GM12878 (cell line): ENCODE data around the gene ACACB. TPM values are rescaled to one million over a fixed set of nuclear protein-coding genes. Genes with fewer than 3 reads are reported as not detected.

Experiments
- ATAC-seq: fragments of 200-7000 bp; cut with Tn5 transposase; 3 replicates; pipeline ENCODE4 v1.9.1; 2020; ENCODE audit warnings: mild to moderate bottlenecking, moderate library complexity
- BruUV-seq: library from RNA; stranded (reverse); fragments of 400-500 nt; replicated peaks from 2 replicates; lab custom pipeline; 2021; lab: Mats Ljungman, UMichigan
- CTCF ChIA-PET: fragments of 300-600 bp; sonication (Branson Sonifier 250); formaldehyde crosslinking; extraction: SDS; loops from one replicate; lab custom pipeline; 2021; ENCODE audit warnings: inconsistent platforms; lab: Yijun Ruan, JAX
- POLR2A ChIA-PET: fragments of 350-600 bp; formaldehyde crosslinking; extraction: SDS; loops from one replicate; lab custom pipeline; 2021; ENCODE audit warnings: inconsistent platforms; lab: Charles Lee
- RAD21 ChIA-PET: fragments of 300-600 bp; sonication (Branson Sonifier 250); formaldehyde crosslinking; loops from one replicate; lab custom pipeline; 2023; ENCODE audit warnings: antibody characterized with exemption; ENCODE audit not compliant: unreplicated experiment; lab: Charles Lee
- SMC1A ChIA-PET: fragments of 300-600 bp; sonication (Branson Sonifier 250); formaldehyde crosslinking; loops from one replicate; lab custom pipeline; 2023; ENCODE audit not compliant: unreplicated experiment, uncharacterized antibody; lab: Charles Lee
- DNase-seq: peaks from one replicate; pipeline ENCODE4 v3.0.0-alpha.2; 2011; ENCODE audit warnings: low read depth, low spot score
- FAIRE-seq: peaks from 3 replicates; lab custom pipeline; 2011; peaks lifted over from hg19 to GRCh38; lab: Jason Lieb, UNC
- H2AFZ ChIP-seq: 2 replicates; pipeline ENCODE4 v1.6.0; 2011; ENCODE audit warnings: low read depth, low read length, control low read depth; ENCODE audit not compliant: control insufficient read depth
- H3K27ac ChIP-seq: 2 replicates; pipeline ENCODE4 v1.5.1; 2011; ENCODE audit warnings: control low read depth; ENCODE audit not compliant: control insufficient read depth, insufficient read depth
- H3K27me3 ChIP-seq, 2 experiments: replicated peaks in 1 of 2; 2 replicates each; pipeline versions ENCODE4 v1.6.0 to v1.6.1; 2011; ENCODE audit warnings: low read length in 1 of 2; ENCODE audit not compliant: control insufficient read depth in 2 of 2, insufficient read depth in 2 of 2
- H3K36me3 ChIP-seq, 2 experiments: 2 replicates each; pipeline ENCODE4 v1.5.1; 2011; ENCODE audit warnings: low read length in 1 of 2; ENCODE audit not compliant: control insufficient read depth in 2 of 2, insufficient read depth in 2 of 2
- H3K4me1 ChIP-seq: 2 replicates; pipeline ENCODE4 v1.6.1; 2011; ENCODE audit warnings: mild to moderate bottlenecking, low read length, moderate library complexity, mixed read lengths; ENCODE audit not compliant: control insufficient read depth, insufficient read depth
- H3K4me2 ChIP-seq: 2 replicates; pipeline ENCODE4 v1.6.0; 2011; ENCODE audit warnings: control low read depth; ENCODE audit not compliant: control insufficient read depth, insufficient read depth
- H3K4me3 ChIP-seq: fragments of 200-600 bp; sonication (generic); 2 replicates; pipeline ENCODE4 v1.5.1; 2016
- H3K79me2 ChIP-seq: 2 replicates; pipeline ENCODE4 v1.6.0; 2011; ENCODE audit warnings: low read length; ENCODE audit not compliant: control insufficient read depth, insufficient read depth
- H3K9ac ChIP-seq: 2 replicates; pipeline ENCODE4 v1.8.0; 2011; ENCODE audit warnings: low read length, control low read depth, mixed read lengths; ENCODE audit not compliant: control insufficient read depth, insufficient read depth
- H3K9me3 ChIP-seq: replicated peaks from 3 replicates; pipeline ENCODE4 v1.5.1; 2011; ENCODE audit warnings: mild to moderate bottlenecking, low read length; ENCODE audit not compliant: control insufficient read depth, insufficient read depth
- H4K20me1 ChIP-seq: 2 replicates; pipeline ENCODE4 v1.6.0; 2011; ENCODE audit not compliant: control insufficient read depth, insufficient read depth
- CBX3 ChIP-seq: fragments of 200-600 bp; sonication (generic); IDR thresholded peaks from 2 replicates; pipeline ENCODE4 v1.6.1; 2016; ENCODE audit warnings: low read depth, borderline replicate concordance
- CREB1 ChIP-seq: IDR thresholded peaks from 2 replicates; pipeline ENCODE4 v1.6.1; 2012; ENCODE audit warnings: low read depth, mild to moderate bottlenecking, inconsistent platforms
- EED ChIP-seq: sonication (generic); IDR thresholded peaks from 2 replicates; pipeline ENCODE4 v1.6.1; 2016; ENCODE audit warnings: antibody characterized with exemption, low read depth
- FOXK2 ChIP-seq: fragments of 450-650 bp; IDR thresholded peaks from 2 replicates; pipeline ENCODE4 v1.6.1; 2017; ENCODE audit warnings: mild to moderate bottlenecking, moderate library complexity
- HDAC2 ChIP-seq: fragments of 200-600 bp; sonication (generic); IDR thresholded peaks from 2 replicates; pipeline ENCODE4 v1.6.1; 2017
- IRF5 ChIP-seq: fragments of 450-650 bp; IDR thresholded peaks from 2 replicates; pipeline ENCODE4 v1.6.1; 2017; ENCODE audit warnings: borderline replicate concordance
- LARP7 ChIP-seq: fragments of 450-650 bp; IDR thresholded peaks from 2 replicates; pipeline ENCODE4 v1.6.1; 2017; ENCODE audit warnings: mild to moderate bottlenecking
- MEF2A ChIP-seq: IDR thresholded peaks from 2 replicates; pipeline ENCODE4 v1.6.1; 2011; ENCODE audit warnings: low read depth, mild to moderate bottlenecking, low read length, moderate library complexity; ENCODE audit not compliant: insufficient read depth
- MXI1 ChIP-seq: fragments of 150-350 bp; IDR thresholded peaks from 2 replicates; pipeline ENCODE4 v1.6.1; 2011; ENCODE audit warnings: low read depth, mild to moderate bottlenecking, inconsistent platforms, low read length, improper control_type of control experiment
- NFXL1 ChIP-seq: fragments of 450-650 bp; IDR thresholded peaks from 2 replicates; pipeline ENCODE4 v1.6.1; 2017; ENCODE audit warnings: antibody characterized with exemption, mild to moderate bottlenecking, borderline replicate concordance
- REST ChIP-seq: IDR thresholded peaks from 2 replicates; pipeline ENCODE4 v1.6.1; 2012; ENCODE audit warnings: mild to moderate bottlenecking, low read depth, low read length
- SMAD5 ChIP-seq: IDR thresholded peaks from 2 replicates; pipeline ENCODE4 v1.6.1; 2016; ENCODE audit warnings: antibody characterized with exemption, low read depth
- TCF12 ChIP-seq: IDR thresholded peaks from 2 replicates; pipeline ENCODE4 v1.6.1; 2011; ENCODE audit warnings: low read depth, mild to moderate bottlenecking, low read length
- YY1 ChIP-seq: IDR thresholded peaks from 2 replicates; pipeline ENCODE4 v1.6.1; 2011; ENCODE audit warnings: low read depth, mild to moderate bottlenecking, low read length
- WGBS: methylation state at CpG from one replicate; pipeline ENCODE4 v1.1.6; 2016; ENCODE audit warnings: low lambda C conversion rate; ENCODE audit not compliant: insufficient replicate concordance, insufficient coverage; ENCODE audit errors: missing lambda C conversion rate; 5-methylcytosine and 5-hydroxymethylcytosine counted together
- in situ Hi-C: fragments of 300-500 bp; cut with MboI; formaldehyde crosslinking; loops from 9 replicates; pipeline ENCODE4 v1.14.3; 2018; ENCODE audit warnings: mixed read lengths
- intact Hi-C: fragments of 100-400 bp; cut with micrococcal nuclease; formaldehyde crosslinking; loops from one replicate; pipeline ENCODE4 v1.14.2; 2022; ENCODE audit not compliant: unreplicated experiment
- polyA plus RNA-seq, 11 experiments: library from polyadenylated mRNA; depleted of rRNA in 4 of 11; unstranded in 6 of 11; stranded (reverse) in 5 of 11; fragments of >200 nt; fragmentation: Nextera tagmentation in 4 of 11; fragmentation: Illumina TruSeq in 1 of 11; extraction: Ambion mirVana in 4 of 11; extraction: Trizol in 1 of 11; gene quantifications; 1 replicate in 1 of 11; 2 replicates in 10 of 11; pipeline versions ENCODE4 v1.2.1 to v1.2.3, GENCODE V29; 2011 to 2016; ENCODE audit warnings: inconsistent platforms in 2 of 11, missing spikeins in 2 of 11, low read depth in 1 of 11
- total RNA-seq, 4 experiments: library from RNA; depleted of rRNA in 3 of 4; stranded (reverse); fragments of >200 nt in 3 of 4; fragmentation: Illumina TruSeq in 1 of 4; extraction: Trizol in 1 of 4; gene quantifications; 2 replicates each; pipeline versions ENCODE4 v1.2.1 to v1.2.3, GENCODE V29; 2013 to 2021

The ACACB gene
- total and polyA plus RNA-seq, 10 of the 15 experiments (the other 5 are each of a cell fraction or from before 2014, with no cell fraction given), result 0.05 to 1.9 (median 0.38) TPM; not detected in 2

- TF ChIP-seq IRF5, result no peak
Observed at GRCh38 chr12:109151457-109151856, 35.1 kb downstream of the ACACB start (continued).

GRCh38 chr12:109153821-109154441 is 37.5 kb downstream of the ACACB start:
- Histone ChIP-seq H3K27ac (no peak overlapping the region), H3K4me2 (peak overlapping the region; percentile 45; the same call in 1 of the 2 replicates), H3K4me3 (no peak overlapping the region), H3K79me2 (no peaks in the 10 kb centered on the region), H2AFZ (no peak overlapping the region; the same call in 1 of the 2 replicates), H3K36me3 (no peaks in the 10 kb centered on the region), H3K9me3 (no peaks in the 10 kb centered on the region), H3K27me3 (peaks cover 0 to 2% of the 10 kb centered on the region in 2 experiments; a peak in 1 of 4 replicates), H4K20me1 (no peaks in the 10 kb centered on the region), H3K9ac (no peak overlapping the region), H3K4me1 (no peaks in the 10 kb centered on the region)
- no peak for TF ChIP-seq MEF2A
- TF ChIP-seq LARP7, result no peak
- TF ChIP-seq SMAD5, result no peak
- no peak for TF ChIP-seq EED
- TF ChIP-seq NFXL1, result no peak
- TF ChIP-seq YY1, result no peak
- no peak for TF ChIP-seq CREB1
- TF ChIP-seq TCF12, result no peak
- TF ChIP-seq HDAC2, result no peak
- TF ChIP-seq MXI1, result no peak
- TF ChIP-seq REST, result no peak
- TF ChIP-seq FOXK2, result no peak
- TF ChIP-seq CBX3, result no peak
- no TSS peak for BruUV-seq
- DNase-seq (no peak), FAIRE-seq (no peak), ATAC-seq (no peak)
- intact Hi-C loops (no loop called here), in situ Hi-C loops (no loop called here)
- SMC1A ChIA-PET, result no interaction called here
- 45% methylated on average over 18 of the region's 18 CpGs for WGBS
- CTCF ChIA-PET, result interaction anchor here (0.9 kb wide), 1 partner anchor 211 kb away, joined by 3 read pairs; no protein-coding TSS in a partner anchor
- RAD21 ChIA-PET, result no interaction called here
- POLR2A ChIA-PET, result no interaction called here
